CD14-positive monocyte (primary cell): Measurements from ENCODE around the gene CHI3L1. TPM values are rescaled to one million over a fixed set of nuclear protein-coding genes. Genes with fewer than 3 reads are reported as not detected.
A peak's percentile ranks its signal among the peaks of the same experiment; 100 is the strongest.

ENCODE experiments used
- DNase-seq, 3 donors: peaks; one replicate each; pipeline ENCODE4 v3.0.0-alpha.2; 2011 to 2022
- H2AFZ ChIP-seq: 2 replicates; pipeline ENCODE4 v1.6.0; 2012; ENCODE audit warnings: mild to moderate bottlenecking, low read depth, low read length, inconsistent platforms; ENCODE audit not compliant: insufficient read depth, poor library complexity, severe bottlenecking
- H3K27ac ChIP-seq, 2 donors: 1 replicate in 1 of 2; 2 replicates in 1 of 2; pipeline ENCODE4 v1.5.1; 2012 to 2013; ENCODE audit warnings: low read length in 2 of 2, control low read depth in 1 of 2, inconsistent platforms in 1 of 2, low read depth in 1 of 2, mild to moderate bottlenecking in 1 of 2
- H3K27me3 ChIP-seq, 2 donors: one replicate each; pipeline versions ENCODE4 v1.6.0 to v1.6.1; 2011 to 2013; ENCODE audit warnings: low read length in 2 of 2; ENCODE audit not compliant: control insufficient read depth in 2 of 2, insufficient read depth in 2 of 2
- H3K36me3 ChIP-seq, 2 donors: replicated peaks in 1 of 2; 1 replicate in 1 of 2; 2 replicates in 1 of 2; pipeline versions ENCODE4 v1.5.1 to v1.6.1; 2012 to 2013; ENCODE audit warnings: low read length in 2 of 2, control low read depth in 1 of 2, inconsistent platforms in 1 of 2, mild to moderate bottlenecking in 1 of 2; ENCODE audit not compliant: insufficient read depth in 2 of 2, control insufficient read depth in 1 of 2
- H3K4me1 ChIP-seq, 2 donors: 1 replicate in 1 of 2; 2 replicates in 1 of 2; pipeline versions ENCODE4 v1.5.1 to v1.6.1; 2012 to 2013; ENCODE audit warnings: low read length in 2 of 2, control low read depth in 1 of 2, inconsistent platforms in 1 of 2, mild to moderate bottlenecking in 1 of 2, moderate library complexity in 1 of 2; ENCODE audit not compliant: insufficient read depth in 2 of 2, control insufficient read depth in 1 of 2
- H3K4me2 ChIP-seq: replicated peaks from 2 replicates; pipeline ENCODE3; 2012; ENCODE audit warnings: low read length, moderate library complexity, mild to moderate bottlenecking; ENCODE audit not compliant: poor library complexity, severe bottlenecking; ENCODE audit errors: extremely low read depth
- H3K4me3 ChIP-seq, 3 experiments: fragments of 200-600 bp in 1 of 3; sonication (generic) in 1 of 3; replicated peaks in 1 of 3; 1 replicate in 2 of 3; 2 replicates in 1 of 3; pipeline ENCODE4 v1.5.1; 2011 to 2013; ENCODE audit warnings: low read length in 3 of 3, mild to moderate bottlenecking in 3 of 3, control low read depth in 2 of 3, low read depth in 2 of 3, inconsistent platforms in 1 of 3, moderate library complexity in 1 of 3
- H3K79me2 ChIP-seq: 2 replicates; pipeline ENCODE4 v1.6.0; 2012; ENCODE audit warnings: mild to moderate bottlenecking, control low read depth, inconsistent platforms, low read length, moderate library complexity; ENCODE audit not compliant: insufficient read depth
- H3K9ac ChIP-seq: 2 replicates; pipeline ENCODE4 v1.6.0; 2017; ENCODE audit warnings: low read length, mild to moderate bottlenecking; ENCODE audit not compliant: insufficient read depth, poor library complexity, severe bottlenecking
- H3K9me3 ChIP-seq, 2 donors: replicated peaks in 1 of 2; 1 replicate in 1 of 2; 2 replicates in 1 of 2; pipeline versions ENCODE4 v1.5.1 to v1.6.1; 2012 to 2013; ENCODE audit warnings: low read length in 2 of 2, control low read depth in 1 of 2; ENCODE audit not compliant: control insufficient read depth in 1 of 2, insufficient read depth in 1 of 2
- H4K20me1 ChIP-seq: 2 replicates; pipeline ENCODE4 v1.6.0; 2012; ENCODE audit warnings: mild to moderate bottlenecking, low read length, control low read depth, moderate library complexity; ENCODE audit not compliant: insufficient read depth
- H3K27ac Mint-ChIP-seq, 7 donors: one replicate each; pipeline ENCODE4 v1.8.0; 2020; ENCODE audit warnings: mild to moderate bottlenecking in 7 of 7, mixed read lengths in 7 of 7, moderate library complexity in 6 of 7, inconsistent platforms in 2 of 7
- H3K27me3 Mint-ChIP-seq, 3 donors: one replicate each; pipeline ENCODE4 v1.8.0; 2021 to 2022; ENCODE audit warnings: low read depth in 3 of 3, mild to moderate bottlenecking in 3 of 3, mixed read lengths in 3 of 3, moderate library complexity in 3 of 3, inconsistent platforms in 1 of 3
- H3K36me3 Mint-ChIP-seq, 2 donors: one replicate each; pipeline ENCODE4 v1.8.0; 2020; ENCODE audit warnings: mixed read lengths in 2 of 2, inconsistent platforms in 1 of 2, mild to moderate bottlenecking in 1 of 2
- H3K4me1 Mint-ChIP-seq: one replicate; pipeline ENCODE4 v1.8.0; 2020; ENCODE audit warnings: mild to moderate bottlenecking, mixed read lengths
- H3K4me3 Mint-ChIP-seq, 2 donors: one replicate each; pipeline ENCODE4 v1.8.0; 2020; ENCODE audit warnings: mild to moderate bottlenecking in 2 of 2, mixed read lengths in 2 of 2, moderate library complexity in 1 of 2
- H3K9me3 Mint-ChIP-seq, 7 donors: one replicate each; pipeline ENCODE4 v1.8.0; 2020 to 2022; ENCODE audit warnings: mixed read lengths in 7 of 7, mild to moderate bottlenecking in 6 of 7, moderate library complexity in 6 of 7, inconsistent platforms in 2 of 7
- CTCF ChIP-seq: fragments of 200-600 bp; IDR thresholded peaks from one replicate; pipeline ENCODE4 v1.8.0; 2022; ENCODE audit warnings: antibody characterized with exemption, mild to moderate bottlenecking
- WGBS: methylation state at CpG from one replicate; pipeline ENCODE4 v1.1.5; 2013; ENCODE audit warnings: missing lambda C conversion rate; ENCODE audit not compliant: insufficient coverage; 5-methylcytosine and 5-hydroxymethylcytosine counted together
- intact Hi-C, 2 donors: fragments of 100-400 bp; cut with micrococcal nuclease; formaldehyde crosslinking; loops; one replicate each; pipeline versions ENCODE4 v1.15.0 to v1.15.1; 2023
- polyA plus RNA-seq, 3 donors: library from polyadenylated mRNA; depleted of rRNA in 1 of 3; unstranded in 2 of 3; stranded (reverse) in 1 of 3; fragments of 300-500 nt in 2 of 3; fragments of >200 nt in 1 of 3; fragmentation: Illumina TruSeq in 2 of 3; gene quantifications; 1 replicate in 2 of 3; 2 replicates in 1 of 3; pipeline ENCODE4 v1.2.3, GENCODE V29; 2012 to 2021

Gene CHI3L1
- polyA plus RNA-seq, 3 donors = 0.37 to 0.44 (median 0.43) TPM

DNA sequence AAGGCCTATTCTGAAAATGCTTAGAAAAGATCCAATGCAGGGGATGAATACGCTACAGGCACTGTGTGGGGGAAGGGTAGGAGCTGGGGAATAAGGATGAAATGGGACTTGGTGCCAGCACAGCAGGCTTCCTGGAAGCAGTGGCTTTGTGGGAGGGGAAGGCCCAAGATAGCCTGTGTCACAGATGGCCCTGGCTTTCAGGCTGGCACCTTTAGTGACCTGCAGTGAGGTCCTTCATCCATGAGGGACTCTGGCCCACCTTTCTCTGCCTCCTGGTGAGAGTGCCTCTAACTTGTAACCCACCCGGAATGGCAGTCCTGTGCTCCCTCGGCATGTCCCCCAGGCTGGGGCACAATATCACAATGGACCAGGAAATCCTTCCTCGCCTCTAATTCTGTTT, 919 bp downstream of the CHI3L1 start:
- H3K4me2 ChIP-seq = no peak overlapping the region
- peaks cover 8 to 17% of the 10 kb centered on the region in 2 donors for H3K4me1 ChIP-seq
- Mint-ChIP-seq H3K9me3 (no peaks in the 10 kb centered on the region), H3K27me3 (peaks cover 3 to 19% (median 10%) of the 10 kb centered on the region in 3 donors), H3K4me1 (peaks cover 29% of the 10 kb centered on the region), H3K36me3 (no peaks in the 10 kb centered on the region), H3K27ac (peak overlapping the region in 1 of 7 donors; percentile 55), H3K4me3 (no peak overlapping the region)
- H3K27ac ChIP-seq = no peak overlapping the region
- H3K9me3 ChIP-seq = no peaks in the 10 kb centered on the region
- no peaks in the 10 kb centered on the region for H4K20me1 ChIP-seq
- H3K27me3 ChIP-seq = no peaks in the 10 kb centered on the region
- H3K79me2 ChIP-seq = no peaks in the 10 kb centered on the region
- 98% methylated on average over 4 of the region's 4 CpGs for WGBS
- no peaks in the 10 kb centered on the region for H3K36me3 ChIP-seq
- H2AFZ ChIP-seq = no peak overlapping the region
- DNase-seq = no peak
- no peak overlapping the region for H3K9ac ChIP-seq
- no peak for TF ChIP-seq CTCF
- H3K4me3 ChIP-seq = no peak overlapping the region
- intact Hi-C loops = no loop called here

DNA sequence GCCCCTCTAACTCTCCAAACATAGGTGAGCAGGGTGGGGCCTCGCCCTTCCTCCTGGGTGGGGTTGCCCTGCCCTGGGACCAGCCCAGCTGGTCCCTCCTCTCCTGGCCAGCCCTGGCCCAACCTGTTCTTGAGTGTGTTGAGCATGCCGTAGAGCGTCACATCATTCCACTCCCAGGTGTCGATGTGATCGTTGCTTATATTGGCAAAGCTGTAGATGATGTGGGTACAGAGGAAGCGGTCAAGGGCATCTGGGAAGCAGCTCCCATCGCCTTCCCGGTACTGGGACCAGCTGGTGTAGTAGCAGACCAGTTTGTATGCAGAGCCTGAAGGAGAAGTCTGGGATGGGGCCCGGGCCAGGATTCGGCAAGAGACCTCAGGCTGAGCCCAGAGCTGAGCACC, 1.4 kb downstream of the CHI3L1 start:
- peaks cover 8 to 17% of the 10 kb centered on the region in 2 donors for H3K4me1 ChIP-seq
- no peak for DNase-seq
- H2AFZ ChIP-seq = no peak overlapping the region
- H3K4me2 ChIP-seq = no peak overlapping the region
- H3K27me3 ChIP-seq = no peaks in the 10 kb centered on the region
- peak overlapping the region in 1 of 7 donors; percentile 55 for H3K27ac Mint-ChIP-seq
- peaks cover 27% of the 10 kb centered on the region for H3K4me1 Mint-ChIP-seq
- intact Hi-C loops = no loop called here
- TF ChIP-seq CTCF = no peak
- H3K36me3 Mint-ChIP-seq = no peaks in the 10 kb centered on the region
- no peak overlapping the region for H3K9ac ChIP-seq
- no peaks in the 10 kb centered on the region for H3K79me2 ChIP-seq
- H3K4me3 ChIP-seq = no peak overlapping the region
- H3K4me3 Mint-ChIP-seq = peak overlapping the region in 1 of 2 donors; percentile 57
- H3K27ac ChIP-seq = no peak overlapping the region
- H3K9me3 Mint-ChIP-seq = no peaks in the 10 kb centered on the region
- H4K20me1 ChIP-seq = no peaks in the 10 kb centered on the region
- no peaks in the 10 kb centered on the region for H3K9me3 ChIP-seq
- peaks cover 3 to 16% (median 10%) of the 10 kb centered on the region in 3 donors for H3K27me3 Mint-ChIP-seq
- H3K36me3 ChIP-seq = no peaks in the 10 kb centered on the region
- 98% methylated on average over 6 of the region's 10 CpGs for WGBS
